Mesothelial cell of epicardium (in vitro differentiated cells): ENCODE data around the gene RABGAP1. TPM values are rescaled to one million over a fixed set of nuclear protein-coding genes. Genes with fewer than 3 reads are reported as not detected.

ENCODE experiments used
- DNase-seq, 2 experiments: peaks; one replicate each; pipeline ENCODE4 v3.0.0; 2021; ENCODE audit warnings: low spot score in 2 of 2; ENCODE audit not compliant: unreplicated experiment in 2 of 2
- H3K27ac Mint-ChIP-seq: 2 replicates; pipeline ENCODE4 v1.8.0; 2021; ENCODE audit warnings: mixed read lengths
- H3K27me3 Mint-ChIP-seq: 2 replicates; pipeline ENCODE4 v1.8.0; 2021; ENCODE audit warnings: low read depth, mixed read lengths
- H3K36me3 Mint-ChIP-seq: 2 replicates; pipeline ENCODE4 v1.8.0; 2021; ENCODE audit warnings: mixed read lengths
- H3K4me1 Mint-ChIP-seq: 2 replicates; pipeline ENCODE4 v1.8.0; 2021; ENCODE audit warnings: mixed read lengths
- H3K4me3 Mint-ChIP-seq: 2 replicates; pipeline ENCODE4 v1.8.0; 2021; ENCODE audit warnings: mild to moderate bottlenecking, moderate library complexity, mixed read lengths
- H3K9me3 Mint-ChIP-seq: 2 replicates; pipeline ENCODE4 v1.8.0; 2021; ENCODE audit warnings: mixed read lengths
- total RNA-seq: library from RNA; stranded (reverse); gene quantifications from 3 replicates; pipeline ENCODE4 v1.2.1, GENCODE V29; 2021
- TF ChIP-seq, protein P1 (sequence below): fragments of 200-600 bp; sonication (generic); IDR thresholded peaks from one replicate; pipeline ENCODE4 v1.5.0; 2021; ENCODE audit warnings: antibody characterized with exemption; ENCODE audit not compliant: unreplicated experiment

Gene RABGAP1
- total RNA-seq, 1 donor from 2014 or later = 88.1 TPM

DNA sequence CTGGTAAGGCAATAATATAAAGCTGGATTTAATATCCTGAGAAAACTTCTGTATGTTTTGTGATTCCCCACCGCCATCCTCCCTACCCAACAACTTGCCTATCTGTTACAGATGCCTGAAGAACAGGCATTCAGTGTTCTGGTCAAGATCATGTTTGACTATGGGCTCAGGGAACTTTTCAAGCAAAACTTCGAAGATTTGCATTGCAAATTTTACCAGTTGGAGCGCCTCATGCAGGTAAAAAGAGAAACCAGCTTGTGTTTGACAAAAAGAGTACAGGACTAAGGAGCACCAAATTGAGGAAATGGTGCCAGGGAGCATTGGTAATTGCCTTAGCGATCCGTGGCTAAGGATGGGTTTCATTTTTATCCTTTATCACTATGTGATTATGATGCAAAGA, 132.6 kb downstream of the RABGAP1 start:
- Mint-ChIP-seq H3K4me1 (peaks cover 23% of the 10 kb centered on the region), H3K9me3 (no peaks in the 10 kb centered on the region), H3K36me3 (peaks cover 21% of the 10 kb centered on the region), H3K27me3 (no peaks in the 10 kb centered on the region), H3K4me3 (no peak overlapping the region), H3K27ac (peak overlapping the region; percentile 10)
- TF ChIP-seq, protein P1, sequence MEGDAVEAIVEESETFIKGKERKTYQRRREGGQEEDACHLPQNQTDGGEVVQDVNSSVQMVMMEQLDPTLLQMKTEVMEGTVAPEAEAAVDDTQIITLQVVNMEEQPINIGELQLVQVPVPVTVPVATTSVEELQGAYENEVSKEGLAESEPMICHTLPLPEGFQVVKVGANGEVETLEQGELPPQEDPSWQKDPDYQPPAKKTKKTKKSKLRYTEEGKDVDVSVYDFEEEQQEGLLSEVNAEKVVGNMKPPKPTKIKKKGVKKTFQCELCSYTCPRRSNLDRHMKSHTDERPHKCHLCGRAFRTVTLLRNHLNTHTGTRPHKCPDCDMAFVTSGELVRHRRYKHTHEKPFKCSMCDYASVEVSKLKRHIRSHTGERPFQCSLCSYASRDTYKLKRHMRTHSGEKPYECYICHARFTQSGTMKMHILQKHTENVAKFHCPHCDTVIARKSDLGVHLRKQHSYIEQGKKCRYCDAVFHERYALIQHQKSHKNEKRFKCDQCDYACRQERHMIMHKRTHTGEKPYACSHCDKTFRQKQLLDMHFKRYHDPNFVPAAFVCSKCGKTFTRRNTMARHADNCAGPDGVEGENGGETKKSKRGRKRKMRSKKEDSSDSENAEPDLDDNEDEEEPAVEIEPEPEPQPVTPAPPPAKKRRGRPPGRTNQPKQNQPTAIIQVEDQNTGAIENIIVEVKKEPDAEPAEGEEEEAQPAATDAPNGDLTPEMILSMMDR = no peak
- no peak for DNase-seq

DNA sequence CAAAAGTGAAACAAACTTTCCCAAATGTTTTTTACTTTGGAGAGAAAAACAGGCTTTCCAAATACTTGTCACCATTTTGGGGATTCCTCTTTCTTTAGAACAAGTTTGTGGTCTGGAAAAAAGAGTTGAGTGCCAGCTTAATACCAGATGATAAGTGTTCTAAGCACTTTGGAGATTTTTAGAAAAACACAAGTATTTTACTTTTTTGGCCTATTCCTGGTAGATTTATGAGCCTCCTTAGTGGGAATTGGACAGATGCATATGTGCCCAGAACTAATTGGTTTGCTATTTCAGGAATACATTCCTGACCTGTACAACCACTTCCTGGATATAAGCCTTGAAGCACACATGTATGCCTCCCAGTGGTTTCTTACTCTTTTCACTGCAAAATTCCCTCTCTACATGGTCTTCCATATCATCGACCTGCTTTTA, 133.2 kb downstream of the RABGAP1 start:
- Mint-ChIP-seq H3K27me3 (no peaks in the 10 kb centered on the region), H3K4me3 (no peak overlapping the region), H3K4me1 (peaks cover 18% of the 10 kb centered on the region), H3K27ac (no peak overlapping the region), H3K9me3 (no peaks in the 10 kb centered on the region), H3K36me3 (peaks cover 21% of the 10 kb centered on the region)
- TF ChIP-seq, protein P1 = no peak
- no peak for DNase-seq

DNA sequence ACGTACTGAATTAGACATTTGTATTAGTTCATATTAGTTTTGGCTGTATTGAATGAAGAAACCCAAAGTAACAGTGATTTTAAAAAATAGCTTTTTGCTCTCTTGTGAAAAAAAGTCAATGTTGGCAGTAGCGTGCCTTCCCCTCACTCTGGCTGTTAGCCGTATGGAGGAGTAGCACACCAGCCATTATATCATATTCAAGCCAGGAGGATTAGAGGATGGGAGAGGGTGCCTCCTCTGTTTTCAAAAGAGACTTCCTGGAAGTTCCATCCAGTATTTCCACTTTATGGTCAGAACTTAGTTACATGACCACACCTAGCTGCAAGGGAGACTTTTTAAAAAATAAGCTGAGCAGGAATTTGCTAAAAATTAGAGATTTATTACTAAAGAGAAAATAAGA, 133.8 kb downstream of the RABGAP1 start:
- Mint-ChIP-seq H3K36me3 (peaks cover 23% of the 10 kb centered on the region), H3K9me3 (no peaks in the 10 kb centered on the region), H3K27ac (no peak overlapping the region), H3K27me3 (no peaks in the 10 kb centered on the region), H3K4me1 (peaks cover 15% of the 10 kb centered on the region), H3K4me3 (no peak overlapping the region)
- TF ChIP-seq, protein P1 = no peak
- DNase-seq = no peak

DNA sequence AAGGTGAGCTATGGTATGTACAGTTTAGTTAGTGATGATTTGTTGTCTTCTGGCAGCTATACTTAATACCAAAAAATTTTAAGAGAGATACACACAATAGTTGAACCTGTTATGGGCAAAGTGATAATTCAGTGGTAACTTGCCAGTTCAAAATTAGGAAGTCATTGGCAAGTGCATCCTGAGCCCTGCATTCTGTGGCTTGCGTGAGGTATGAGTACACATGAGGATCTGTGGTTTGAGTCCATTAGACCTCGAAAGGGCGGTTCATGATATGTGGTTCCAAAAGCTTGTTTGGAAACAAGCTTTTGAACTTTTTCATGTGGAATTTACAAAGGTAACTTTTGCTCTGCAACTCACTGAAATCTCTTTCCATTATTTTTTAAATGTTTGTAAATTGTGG, 139.6 kb downstream of the RABGAP1 start:
- Mint-ChIP-seq H3K27me3 (no peaks in the 10 kb centered on the region), H3K27ac (no peak overlapping the region), H3K4me3 (no peak overlapping the region), H3K9me3 (no peaks in the 10 kb centered on the region), H3K4me1 (peaks cover 3% of the 10 kb centered on the region), H3K36me3 (peaks cover 33% of the 10 kb centered on the region)
- no peak for DNase-seq
- TF ChIP-seq, protein P1 = no peak

- no peaks in the 10 kb centered on the region for H3K9me3 Mint-ChIP-seq
- no peak overlapping the region for H3K27ac Mint-ChIP-seq
- TF ChIP-seq, protein P1 = peak; percentile 74
- DNase-seq = no peak
- H3K36me3 Mint-ChIP-seq = peaks cover 35% of the 10 kb centered on the region
- H3K4me1 Mint-ChIP-seq = peaks cover 7% of the 10 kb centered on the region
- no peak overlapping the region for H3K4me3 Mint-ChIP-seq
- no peaks in the 10 kb centered on the region for H3K27me3 Mint-ChIP-seq
These were observed 141.0 kb downstream of the RABGAP1 start for GRCh38 chr9:123081824-123082223.

DNA sequence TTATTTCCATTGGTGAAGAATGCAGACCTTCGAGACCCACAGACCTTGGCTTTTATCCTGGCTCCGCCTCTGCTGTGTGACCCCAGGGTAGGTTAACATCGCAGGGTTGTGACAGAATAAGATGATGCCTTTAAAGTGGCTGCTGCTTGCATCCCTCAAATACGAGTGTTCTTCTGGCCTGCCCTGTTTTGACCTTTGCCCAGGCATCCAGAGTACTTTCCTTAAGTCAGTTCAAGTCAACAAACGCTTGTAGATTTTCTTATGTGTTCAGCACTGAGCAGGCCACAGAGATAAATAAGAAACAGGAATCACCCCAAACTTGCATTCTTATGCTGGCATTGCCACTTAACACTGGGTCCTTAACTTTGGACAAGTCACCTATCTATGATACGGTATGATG, 142.9 kb downstream of the RABGAP1 start:
- no peak overlapping the region for H3K27ac Mint-ChIP-seq
- no peak for DNase-seq
- H3K4me1 Mint-ChIP-seq = peaks cover 7% of the 10 kb centered on the region
- peaks cover 38% of the 10 kb centered on the region for H3K36me3 Mint-ChIP-seq
- H3K27me3 Mint-ChIP-seq = no peaks in the 10 kb centered on the region
- H3K4me3 Mint-ChIP-seq = no peak overlapping the region
- H3K9me3 Mint-ChIP-seq = no peaks in the 10 kb centered on the region
- TF ChIP-seq, protein P1 = no peak
